IgD-negative memory B cell (primary cell): Measurements from ENCODE around the gene REG1B. TPM values are rescaled to one million over a fixed set of nuclear protein-coding genes. Genes with fewer than 3 reads are reported as not detected.

ENCODE experiments used
- polyA plus RNA-seq: library from polyadenylated mRNA; unstranded; fragments of 300-500 nt; fragmentation: Illumina TruSeq; gene quantifications from one replicate; pipeline ENCODE4 v1.2.3, GENCODE V29; 2021

The REG1B gene
- polyA plus RNA-seq, 1 donor from 2014 or later = not detected

Other genes starting within 250 kb of the REG1B start
- gene REG3G, start 62.3 kb downstream of the REG1B start, polyA plus RNA-seq = not detected
- not detected for gene REG1A, start 32.5 kb upstream of the REG1B start, polyA plus RNA-seq
- gene REG3A, start 71.8 kb upstream of the REG1B start, polyA plus RNA-seq = not detected